ENCODE results near the gene SYT12.

SYT12 gene

GRCh38 chr11:67058506-67058905, 35.6 kb downstream of the SYT12 start:
- DNase-seq, result no peak

DNA sequence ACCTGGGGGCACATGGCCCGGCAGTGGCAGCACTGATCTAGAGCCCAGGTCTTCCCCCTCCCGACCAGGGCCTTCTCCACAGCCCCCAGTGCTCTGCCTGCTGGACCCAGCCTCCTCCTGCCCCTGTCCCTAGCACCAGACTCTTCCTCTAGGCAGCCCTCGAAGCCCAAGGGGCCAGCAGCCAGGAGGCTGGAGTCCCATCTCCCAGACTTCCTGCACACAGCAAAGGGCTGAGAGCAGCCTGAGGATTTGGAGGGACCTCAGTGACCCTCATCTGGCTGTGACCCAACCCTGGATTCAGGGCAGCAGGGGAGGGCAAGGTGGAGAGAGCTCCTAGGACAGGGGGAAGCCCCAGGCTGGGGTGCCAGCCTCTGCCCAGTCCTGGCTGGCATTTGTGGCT, 36.7 kb downstream of the SYT12 start:
- no peak for DNase-seq

DNA sequence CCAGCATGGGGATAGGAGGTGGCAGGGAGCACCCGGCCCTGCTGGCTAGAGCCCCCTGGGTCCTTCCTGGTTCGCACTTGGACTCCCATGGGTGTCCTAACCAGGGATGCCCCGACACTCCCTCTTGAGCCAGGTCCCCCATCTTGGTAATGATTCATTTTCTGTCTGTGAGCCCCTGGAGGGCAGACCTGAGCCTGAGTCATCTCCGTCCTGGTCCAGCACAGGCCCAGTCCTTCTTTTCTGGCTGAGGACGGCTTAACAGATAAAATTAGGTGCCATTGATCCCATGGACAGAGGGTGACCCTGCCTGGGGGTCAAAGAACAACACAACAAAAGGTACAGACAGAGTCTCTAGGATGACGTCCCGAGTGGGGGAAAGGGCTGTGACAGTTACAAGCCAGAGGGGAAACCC, 37.2 kb downstream of the SYT12 start:
- DNase-seq, result no peak

GRCh38 chr11:67062526-67063373, 39.8 kb downstream of the SYT12 start:
- no peak for DNase-seq

- DNase-seq, result no peak
Observed at GRCh38 chr11:67066333-67066709, 43.4 kb downstream of the SYT12 start.

DNA sequence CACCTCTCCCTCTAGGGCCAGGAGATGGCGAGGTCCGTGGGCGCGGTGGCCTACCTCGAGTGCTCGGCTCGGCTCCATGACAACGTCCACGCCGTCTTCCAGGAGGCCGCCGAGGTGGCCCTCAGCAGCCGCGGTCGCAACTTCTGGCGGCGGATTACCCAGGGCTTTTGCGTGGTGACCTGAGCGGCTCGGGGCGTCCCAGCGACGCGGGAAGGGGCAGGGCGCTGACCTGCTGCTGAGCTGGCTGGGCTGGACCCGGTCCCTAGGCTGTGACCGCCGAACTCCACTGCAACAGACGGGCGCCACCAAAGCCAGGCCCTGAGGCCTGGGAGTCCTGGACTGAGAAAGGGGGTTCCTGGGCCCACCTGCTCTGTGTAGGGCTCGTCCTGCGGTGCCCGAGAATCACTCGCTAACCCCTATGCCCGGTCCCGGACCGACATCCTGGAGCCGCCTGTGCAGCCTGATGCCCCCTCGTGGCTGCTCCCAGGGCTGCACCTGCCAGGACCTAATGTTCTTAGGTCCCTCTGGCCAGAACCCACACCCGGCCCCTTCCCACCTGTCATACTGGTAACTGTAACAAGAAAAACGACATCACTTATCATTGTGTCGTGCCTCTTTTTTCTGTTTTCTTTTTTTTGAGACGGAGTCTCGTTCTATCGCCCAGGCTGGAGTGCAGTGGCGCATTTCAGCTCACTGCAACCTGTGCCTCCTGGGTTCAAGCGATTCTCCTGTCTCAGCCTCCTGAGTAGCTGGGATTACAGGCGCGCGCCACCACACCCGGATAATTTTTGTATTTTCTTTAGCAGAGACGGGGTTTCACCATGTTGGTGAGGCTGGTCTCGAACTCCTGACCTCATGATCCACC, 48.7 kb downstream of the SYT12 start:
- DNase-seq, result no peak

DNA sequence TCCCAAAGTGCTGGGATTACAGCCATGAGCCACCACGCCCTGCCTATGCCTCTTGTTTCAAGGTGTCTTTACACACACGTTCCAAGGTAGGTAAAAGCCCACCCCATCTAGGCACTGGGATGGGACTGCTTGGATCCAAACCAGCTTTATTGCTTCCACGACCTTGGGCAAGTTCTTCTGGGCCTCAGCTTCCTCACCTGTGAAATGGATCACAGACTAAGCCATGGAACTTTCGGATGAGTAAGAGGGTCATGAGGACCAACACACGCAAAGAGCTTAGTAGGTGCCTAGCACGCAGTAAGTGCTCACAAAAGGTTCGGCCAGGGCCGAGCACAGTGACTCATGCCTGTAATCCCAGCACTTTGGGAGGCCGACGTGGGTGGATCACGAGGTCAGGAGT, 49.4 kb downstream of the SYT12 start:
- DNase-seq, result no peak

DNA sequence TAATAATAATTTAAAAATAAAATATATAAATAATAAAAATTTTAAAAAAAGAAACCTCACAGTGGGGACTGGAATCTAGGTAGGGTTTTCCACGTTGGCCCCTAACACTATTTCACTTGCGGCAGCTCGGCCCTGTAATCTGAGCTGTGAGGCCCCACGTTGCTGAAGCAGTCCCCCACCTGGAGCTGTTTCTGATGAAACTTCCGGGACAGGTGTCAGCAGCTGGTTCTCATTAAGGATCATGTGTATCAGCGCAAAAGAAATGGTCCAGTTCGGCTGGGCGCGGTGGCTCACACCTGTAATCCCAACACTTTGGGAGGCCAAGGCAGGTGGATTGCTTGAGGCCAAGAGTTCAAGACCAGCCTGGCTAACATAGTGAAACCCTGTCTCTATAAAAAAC, 51.0 kb downstream of the SYT12 start:
- peak; percentile 80 for DNase-seq

DNA sequence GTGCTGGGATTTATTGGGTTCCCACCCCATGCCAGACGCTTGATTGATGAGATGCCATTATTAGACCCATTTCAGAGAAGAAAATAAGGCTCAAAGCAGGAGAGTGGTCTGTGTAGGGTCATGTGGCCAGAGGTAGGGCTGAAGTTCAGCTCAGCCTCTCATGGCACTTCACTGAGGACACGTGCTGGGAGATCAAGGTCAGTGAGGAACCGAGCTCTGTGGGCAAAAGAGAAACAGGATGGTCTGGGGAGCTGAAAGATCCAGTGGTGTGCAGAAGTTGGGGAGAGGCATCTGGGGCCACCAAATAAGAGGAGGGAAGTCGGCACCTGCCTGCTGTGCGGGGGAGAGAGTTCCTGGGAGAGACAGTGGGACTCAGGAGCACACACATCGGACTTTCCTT, 53.3 kb downstream of the SYT12 start:
- no peak for DNase-seq

GRCh38 chr11:67079065-67079705, 56.3 kb downstream of the SYT12 start:
- no peak for DNase-seq

GRCh38 chr11:67082071-67082791, 59.3 kb downstream of the SYT12 start:
- DNase-seq, result no peak

DNA sequence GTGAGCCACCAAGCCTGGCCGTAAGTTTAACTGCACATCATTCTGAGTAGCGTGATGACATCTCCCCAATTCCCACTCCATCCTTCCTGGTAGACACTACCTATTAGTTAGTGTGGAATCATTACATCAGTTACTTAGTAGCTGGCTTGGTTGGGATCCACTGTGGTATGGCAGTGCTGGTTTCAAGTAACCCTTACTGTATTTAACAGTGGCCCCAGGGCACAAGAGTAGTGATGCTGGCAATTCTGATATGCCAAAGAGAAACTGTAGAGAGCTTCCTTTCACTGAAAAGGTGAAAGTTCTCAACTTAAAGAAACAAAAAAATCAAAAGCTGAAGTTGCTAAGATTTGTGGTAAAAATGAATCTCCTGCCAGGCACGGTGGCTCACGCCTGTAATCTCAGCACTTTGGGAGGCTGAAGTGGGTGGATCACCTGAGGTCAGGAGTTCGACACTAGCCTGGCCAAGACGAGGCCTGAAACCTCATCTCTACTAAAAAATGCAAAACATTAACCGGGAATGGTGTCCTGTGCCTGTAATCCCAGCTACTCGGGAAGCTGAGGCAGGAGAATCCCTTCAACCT, 60.9 kb downstream of the SYT12 start:
- DNase-seq, result no peak

DNA sequence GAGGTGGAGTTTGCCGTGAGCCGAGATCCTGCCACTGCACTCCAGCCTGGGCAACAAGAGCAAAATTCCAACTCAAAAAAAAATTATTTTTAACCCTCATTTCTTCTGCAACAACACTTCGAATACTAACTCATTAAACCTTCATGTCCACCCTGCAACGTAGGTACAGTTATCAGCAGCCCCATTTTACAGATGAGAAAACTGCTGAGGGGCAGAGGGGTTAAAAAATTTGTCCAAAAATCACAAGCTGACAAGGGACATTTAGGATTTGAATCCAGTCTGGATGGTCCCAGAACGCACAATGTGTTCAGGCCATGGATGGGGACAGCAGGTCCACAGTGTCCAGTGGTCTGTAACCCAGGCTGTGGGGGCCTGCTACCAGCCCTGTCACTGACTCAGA, 62.7 kb downstream of the SYT12 start:
- no peak for DNase-seq

GRCh38 chr11:67090717-67091116, 67.8 kb downstream of the SYT12 start:
- DNase-seq, result no peak

DNA sequence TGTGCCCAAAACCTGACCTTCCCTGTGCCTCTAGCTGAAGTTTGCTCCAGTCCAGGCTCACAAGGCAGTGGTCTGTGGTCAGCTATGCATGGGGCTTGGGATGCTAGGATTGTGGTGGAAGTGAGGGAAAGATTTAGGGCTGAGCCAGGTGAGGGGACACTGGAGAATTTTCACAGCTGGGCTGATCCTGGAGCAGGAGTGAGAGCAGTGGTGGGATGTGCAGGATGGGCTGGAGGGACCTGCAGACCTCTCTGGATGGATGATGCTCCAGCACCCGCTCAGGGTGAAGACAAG, 72.2 kb downstream of the SYT12 start:
- no peak for DNase-seq

DNA sequence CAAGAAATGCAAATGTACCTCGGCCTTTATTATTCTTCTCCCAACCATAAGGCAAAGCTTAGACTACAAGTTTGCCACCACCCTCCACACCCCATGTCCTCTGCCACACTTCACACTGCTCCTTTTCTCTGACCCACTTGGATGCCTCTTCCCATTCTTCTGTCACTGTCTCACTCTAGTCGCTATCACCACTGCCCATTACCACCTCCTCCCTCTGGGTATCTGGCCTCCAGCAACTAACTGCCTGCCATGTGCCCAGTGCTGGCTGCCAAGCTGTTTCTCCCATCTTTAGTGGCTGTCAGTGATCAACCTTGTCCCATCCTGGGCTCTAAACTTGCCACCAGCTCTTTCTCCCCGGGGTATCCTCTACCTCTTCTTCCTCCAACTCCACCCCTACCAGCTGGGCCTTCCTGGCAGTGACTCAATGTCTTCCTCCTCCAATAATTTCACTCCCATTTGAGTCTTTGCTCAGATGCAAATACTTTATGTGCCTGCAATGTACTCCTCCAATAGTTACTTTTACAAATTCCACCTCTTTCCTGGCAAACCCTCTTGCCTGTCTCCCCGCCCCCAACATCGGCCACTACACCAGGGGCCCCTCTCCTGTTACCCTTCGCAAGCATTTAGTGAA, 76.0 kb downstream of the SYT12 start:
- DNase-seq, result no peak

DNA sequence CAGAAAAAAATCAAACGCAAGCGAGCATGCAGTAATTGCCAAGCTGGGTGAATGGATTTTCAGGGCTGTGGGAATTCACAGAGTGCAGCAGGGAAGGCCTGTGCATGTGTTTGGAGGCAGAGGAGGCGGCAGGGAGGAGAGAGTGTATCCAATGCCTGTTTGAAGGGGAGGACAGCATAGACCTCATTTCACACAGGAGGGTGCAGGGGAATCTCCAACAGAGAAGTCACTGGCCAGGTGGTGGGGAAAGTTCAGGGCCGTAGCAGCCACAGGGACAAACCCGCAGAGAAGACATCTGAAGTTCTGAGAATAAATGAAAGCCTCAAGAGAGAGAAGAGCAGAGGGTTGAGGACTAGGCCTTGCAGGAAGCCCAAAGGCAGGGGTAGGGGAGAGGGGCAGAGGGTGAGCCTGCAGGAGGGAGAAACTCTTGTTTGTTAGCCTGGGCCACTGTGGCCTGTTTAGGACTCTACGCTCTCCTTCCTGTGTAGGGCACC, 76.9 kb downstream of the SYT12 start:
- DNase-seq, result no peak

Data from NCI-H2171 (cell line).